ENCODE data around the gene MANEA.
A peak's percentile ranks its signal among the peaks of the same experiment; 100 is the strongest.
"Not testable (repeated sequence)": the region's sequence is repeated elsewhere in the genome, so short reads cannot be mapped to it uniquely, and the experiment has no call there.

MANEA gene, protein sequence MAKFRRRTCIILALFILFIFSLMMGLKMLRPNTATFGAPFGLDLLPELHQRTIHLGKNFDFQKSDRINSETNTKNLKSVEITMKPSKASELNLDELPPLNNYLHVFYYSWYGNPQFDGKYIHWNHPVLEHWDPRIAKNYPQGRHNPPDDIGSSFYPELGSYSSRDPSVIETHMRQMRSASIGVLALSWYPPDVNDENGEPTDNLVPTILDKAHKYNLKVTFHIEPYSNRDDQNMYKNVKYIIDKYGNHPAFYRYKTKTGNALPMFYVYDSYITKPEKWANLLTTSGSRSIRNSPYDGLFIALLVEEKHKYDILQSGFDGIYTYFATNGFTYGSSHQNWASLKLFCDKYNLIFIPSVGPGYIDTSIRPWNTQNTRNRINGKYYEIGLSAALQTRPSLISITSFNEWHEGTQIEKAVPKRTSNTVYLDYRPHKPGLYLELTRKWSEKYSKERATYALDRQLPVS

GRCh38 chr6:95577304-95578105 lies at the start of gene MANEA:
Gene MANEA (plus strand): TSS chr6:95577535. CDS start chr6:95586440, 8,905 bp downstream.
- peak; percentile 80 for DNase-seq

DNA sequence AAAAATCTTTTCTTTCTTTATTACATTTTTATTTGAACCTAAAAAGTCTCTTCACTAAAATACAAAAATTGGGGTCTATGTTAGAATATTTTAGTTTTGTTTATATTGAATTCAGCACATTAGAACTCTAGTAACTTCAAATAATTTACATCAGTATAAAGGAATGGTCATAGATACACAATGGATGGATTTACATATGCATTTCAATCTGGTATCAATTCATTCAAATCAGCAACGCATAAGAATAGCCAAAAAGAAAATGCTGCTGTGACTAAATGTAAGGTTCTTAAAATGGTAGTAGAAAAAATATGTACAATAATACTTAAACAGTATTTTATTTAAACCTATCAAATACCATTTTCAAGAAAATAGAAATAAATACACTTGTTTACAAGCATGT lies 47.6 kb upstream of the MANEA start:
- DNase-seq = no peak

DNA sequence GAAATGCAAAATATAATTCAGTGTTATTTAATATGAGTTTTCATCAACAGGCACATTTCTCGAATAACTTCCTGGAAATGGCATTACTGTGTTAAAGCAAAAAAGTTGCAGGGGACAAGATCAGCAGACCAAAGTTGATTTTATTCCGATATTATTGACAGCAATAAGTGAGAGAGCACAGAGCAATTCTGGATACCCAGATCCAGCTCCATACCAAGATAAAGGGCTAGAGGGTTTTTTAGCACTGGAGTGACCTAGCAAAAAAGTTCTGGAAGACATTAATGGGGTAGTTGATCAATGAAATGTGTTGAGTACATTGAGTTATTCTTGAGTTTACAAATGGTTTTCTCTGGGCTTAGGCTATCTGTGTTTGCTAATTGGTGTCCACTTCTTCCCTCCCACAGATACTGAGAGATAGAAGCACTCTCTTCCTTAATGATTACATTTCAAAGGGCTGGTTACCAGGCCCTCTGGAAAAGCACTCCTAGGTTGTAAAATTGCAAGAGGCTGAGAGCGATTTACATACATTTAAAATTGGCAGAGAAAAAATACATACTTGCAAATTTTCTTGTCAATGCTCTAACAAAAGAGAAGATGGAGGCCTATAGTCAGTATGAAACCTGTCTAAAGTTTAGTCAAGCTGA lies 47.0 kb upstream of the MANEA start:
- no peak for DNase-seq

GRCh38 chr6:95543798-95544197 lies 33.5 kb upstream of the MANEA start:
- DNase-seq = no peak

GRCh38 chr6:95544517-95545225 lies 32.7 kb upstream of the MANEA start:
- DNase-seq = no peak

GRCh38 chr6:95545226-95545625 lies 32.1 kb upstream of the MANEA start:
- DNase-seq = no peak

DNA sequence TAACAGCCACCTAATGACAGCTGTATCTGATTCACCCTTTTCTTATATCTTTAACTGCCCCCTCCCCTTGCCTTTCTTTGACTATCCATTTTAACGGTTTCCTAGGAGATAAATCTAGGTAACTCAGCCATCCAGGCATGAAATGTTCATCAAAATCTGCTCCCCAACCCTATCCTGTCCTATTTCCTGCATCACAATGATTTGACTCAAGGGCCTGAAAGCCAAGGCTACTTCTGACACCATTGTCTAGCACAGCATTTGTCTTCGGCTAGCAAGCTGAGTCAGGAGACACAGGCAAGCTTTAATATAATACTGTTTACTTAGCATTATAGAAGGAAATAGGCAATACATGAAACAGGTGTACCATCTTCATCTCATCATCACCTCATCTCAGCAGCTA lies 31.6 kb upstream of the MANEA start:
- no peak for DNase-seq

DNA sequence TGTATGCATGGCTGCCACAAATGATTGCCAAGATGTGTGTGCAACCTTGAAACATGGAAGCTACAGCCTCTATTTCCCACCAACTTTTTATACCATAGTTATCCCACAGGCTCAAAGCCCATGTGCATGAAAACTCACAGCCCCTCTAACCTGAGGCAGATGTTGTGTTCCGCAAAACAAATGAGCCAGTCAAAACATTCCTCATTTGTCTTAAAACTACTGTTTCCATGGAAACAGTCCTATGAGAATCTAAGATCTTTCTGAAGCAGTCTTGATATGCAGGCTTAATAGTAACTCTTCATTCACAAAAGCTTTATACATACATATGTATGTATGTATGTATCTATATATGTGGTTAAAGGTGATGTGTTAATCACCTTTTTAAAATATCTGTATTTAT lies 31.2 kb upstream of the MANEA start:
- DNase-seq = no peak

DNA sequence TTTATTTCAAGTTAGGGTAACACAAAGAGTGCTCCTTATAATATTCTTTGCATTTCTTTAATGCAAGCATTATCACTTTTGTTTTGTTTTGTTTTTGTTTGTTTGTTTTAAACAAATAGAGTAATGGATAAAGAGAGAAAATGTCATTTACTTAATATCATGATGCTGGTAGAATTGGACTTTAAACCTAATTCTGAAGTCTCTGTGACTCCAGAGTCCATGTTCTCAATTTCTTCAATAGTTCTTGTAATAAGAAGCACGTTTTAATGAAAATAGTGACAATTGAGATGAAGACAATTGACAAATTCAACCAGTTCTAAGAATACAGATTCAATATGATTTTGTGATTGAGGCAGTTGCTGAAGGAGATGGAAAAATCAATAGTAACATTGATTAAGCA lies 30.3 kb upstream of the MANEA start:
- DNase-seq = no peak

DNA sequence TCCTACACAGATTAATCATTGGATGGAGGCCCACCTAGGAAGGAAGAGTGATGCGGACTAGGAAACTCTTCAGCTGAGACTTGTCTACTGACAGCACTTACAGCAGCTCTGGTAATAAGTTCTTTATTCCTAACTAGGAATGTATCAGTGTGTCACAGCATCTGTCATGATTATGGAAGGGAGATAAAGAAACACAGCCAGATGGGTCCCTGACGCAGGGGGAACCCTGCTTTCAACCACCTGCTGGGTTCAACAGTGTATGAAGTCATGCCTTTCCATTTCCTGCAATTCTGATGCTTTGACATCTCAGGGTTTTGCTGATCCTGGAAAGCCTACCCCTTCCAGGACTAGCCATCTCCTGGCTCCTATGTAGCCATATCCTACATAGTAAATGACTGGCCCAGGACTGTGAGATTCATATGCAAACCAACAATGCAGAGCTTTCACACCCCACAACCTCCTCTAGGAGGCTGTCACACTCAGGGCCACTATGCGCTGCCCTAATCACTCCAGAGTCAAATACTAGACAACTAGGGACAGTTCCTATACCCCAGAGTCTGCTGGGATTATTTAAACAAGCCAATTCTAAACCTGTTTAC lies 29.0 kb upstream of the MANEA start:
- DNase-seq = no peak

- DNase-seq = no peak
Measured at GRCh38 chr6:95551678-95552324, 25.5 kb upstream of the MANEA start.

GRCh38 chr6:95553880-95554279 lies 23.5 kb upstream of the MANEA start:
- DNase-seq = no peak

DNA sequence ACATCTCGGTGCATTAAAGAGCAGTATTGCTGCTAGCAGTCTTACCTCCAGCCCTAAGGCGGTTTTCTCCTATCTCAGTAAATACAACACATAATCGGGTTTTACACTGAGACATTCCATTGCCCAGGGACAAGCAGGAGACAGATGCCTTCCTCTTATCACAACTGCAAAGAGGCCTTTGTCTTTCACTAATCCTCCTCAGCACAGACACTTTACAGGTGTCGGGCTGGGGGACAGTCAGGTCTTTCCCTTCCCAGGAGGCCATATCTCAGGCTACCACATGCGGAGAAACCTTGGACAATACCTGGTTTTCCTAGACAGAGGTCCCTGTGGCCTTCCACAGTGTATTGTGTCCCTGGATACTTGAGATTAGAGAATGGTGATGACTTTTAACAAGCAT lies 16.4 kb upstream of the MANEA start:
- DNase-seq = not testable (repeated sequence)

- DNase-seq = no peak
Measured at GRCh38 chr6:95569560-95569959, 7.8 kb upstream of the MANEA start.

DNA sequence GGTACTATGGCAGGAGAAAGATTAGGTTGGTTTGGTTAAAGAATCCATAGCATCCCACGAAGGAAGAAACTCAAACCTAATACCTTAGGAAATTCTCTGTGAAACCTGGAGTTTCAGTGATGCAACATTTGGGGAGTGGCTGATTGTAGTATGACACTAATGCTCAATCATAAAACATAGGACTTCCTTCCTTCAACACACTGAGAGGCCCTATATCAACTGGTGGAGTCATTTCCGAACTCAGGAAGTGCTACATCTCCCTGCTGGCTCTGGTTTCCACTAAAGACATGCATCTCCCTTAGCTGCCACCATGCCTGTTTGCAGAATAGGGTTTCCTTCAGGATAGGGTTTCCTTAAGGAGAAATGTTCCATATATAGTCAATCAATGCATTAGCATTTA lies 5.2 kb upstream of the MANEA start:
- no peak for DNase-seq

- no peak for DNase-seq
Measured at GRCh38 chr6:95574811-95575210, 2.5 kb upstream of the MANEA start.

- DNase-seq = no peak
Measured at GRCh38 chr6:95576218-95576997, 927 bp upstream of the MANEA start.

- no peak for DNase-seq
Measured at GRCh38 chr6:95576998-95577303, 384 bp upstream of the MANEA start.

DNA sequence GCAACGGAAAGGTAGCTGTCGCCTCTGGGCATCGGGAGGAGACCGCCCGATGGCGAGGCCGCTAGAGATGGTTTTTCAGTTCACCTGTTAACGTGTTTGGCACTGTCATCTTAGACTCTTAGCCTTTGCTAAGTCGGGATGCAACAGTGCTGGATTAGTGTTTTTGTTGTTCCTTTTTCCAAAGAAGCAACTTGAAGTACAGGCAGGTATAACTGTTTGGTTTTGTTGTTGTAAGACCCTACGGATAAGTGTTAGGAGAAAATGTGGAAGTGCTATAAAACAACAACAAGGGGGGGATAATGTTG lies 723 bp downstream of the MANEA start:
- DNase-seq = no peak

DNA sequence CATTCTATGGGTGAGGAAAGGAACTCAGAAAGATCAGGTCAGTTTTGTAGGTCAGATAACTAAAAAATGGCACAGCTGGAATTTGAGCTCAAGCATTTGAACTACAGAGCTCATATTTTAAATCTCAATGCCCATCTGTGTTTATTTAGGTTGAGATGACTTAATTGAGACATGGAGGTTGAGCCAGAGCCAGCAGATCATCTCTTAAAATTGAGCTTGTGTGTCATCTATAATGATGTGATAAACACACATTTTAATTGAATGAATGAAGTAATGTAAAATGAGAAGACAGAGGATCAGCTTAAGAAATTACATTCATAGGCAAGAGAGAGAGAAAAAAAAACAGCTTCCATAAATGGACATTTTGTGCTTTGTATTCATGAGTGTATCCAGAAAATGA lies 3.7 kb downstream of the MANEA start:
- DNase-seq = no peak

DNA sequence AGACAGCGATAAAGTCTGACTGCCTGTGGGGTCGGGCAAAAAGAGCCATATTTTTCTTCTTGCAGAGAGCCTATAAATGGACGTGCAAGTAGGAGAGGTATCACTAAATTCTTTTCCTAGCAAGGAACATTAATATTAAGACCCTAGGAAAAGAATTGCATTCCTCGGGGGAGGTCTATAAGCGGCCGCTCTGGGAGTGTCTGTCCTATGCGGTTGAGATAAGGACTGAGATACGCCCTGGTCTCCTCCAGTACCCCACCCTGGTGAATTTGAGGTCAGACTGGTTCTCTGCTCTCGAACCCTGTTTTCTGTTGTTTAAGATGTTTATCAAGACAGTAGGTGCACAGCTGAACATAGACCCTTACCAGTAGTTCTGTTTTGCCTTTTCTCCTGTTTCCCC lies 6.9 kb downstream of the MANEA start:
- not testable (repeated sequence) for DNase-seq

- no peak for DNase-seq
Measured at GRCh38 chr6:95587989-95588388, 10.7 kb downstream of the MANEA start.
